Islet of Langerhans (tissue), 1 donor: ENCODE data around the gene JPT2.

Experiments used
- FAIRE-seq: peaks from one replicate; lab custom pipeline; 2011; peaks lifted over from hg19 to GRCh38; lab: Jason Lieb, UNC

Gene JPT2

GRCh38 chr16:1677942-1678499 lies at the start of gene JPT2:
JPT2 (plus strand) TSS chr16:1678279; CDS start chr16:1678313, 34 bp downstream.
- FAIRE-seq, result no peak

GRCh38 chr16:1630450-1631213 lies 47.4 kb upstream of the JPT2 start:
- FAIRE-seq, result no peak

GRCh38 chr16:1631230-1631629 lies 46.8 kb upstream of the JPT2 start:
- no peak for FAIRE-seq

GRCh38 chr16:1631931-1632637 lies 46.0 kb upstream of the JPT2 start:
- no peak for FAIRE-seq

GRCh38 chr16:1632638-1632970 lies 45.5 kb upstream of the JPT2 start:
- FAIRE-seq, result no peak

GRCh38 chr16:1633310-1633709 lies 44.8 kb upstream of the JPT2 start:
- no peak for FAIRE-seq

- FAIRE-seq, result no peak
These were observed 43.5 kb upstream of the JPT2 start for GRCh38 chr16:1634541-1634940.

GRCh38 chr16:1635070-1635469 lies 43.0 kb upstream of the JPT2 start:
- FAIRE-seq, result no peak

- FAIRE-seq, result no peak
These were observed 40.6 kb upstream of the JPT2 start for GRCh38 chr16:1637526-1637925.

- FAIRE-seq, result no peak
These were observed 39.3 kb upstream of the JPT2 start for GRCh38 chr16:1638757-1639156.

- FAIRE-seq, result no peak
These were observed 38.8 kb upstream of the JPT2 start for GRCh38 chr16:1639282-1639681.

- FAIRE-seq, result no peak
These were observed 38.2 kb upstream of the JPT2 start for GRCh38 chr16:1639860-1640259.

- FAIRE-seq, result no peak
These were observed 37.7 kb upstream of the JPT2 start for GRCh38 chr16:1640261-1640941.

- FAIRE-seq, result no peak
These were observed 36.8 kb upstream of the JPT2 start for GRCh38 chr16:1641261-1641660.

GRCh38 chr16:1642148-1642547 lies 35.9 kb upstream of the JPT2 start:
- no peak for FAIRE-seq

GRCh38 chr16:1642753-1643152 lies 35.3 kb upstream of the JPT2 start:
- no peak for FAIRE-seq

GRCh38 chr16:1643521-1643920 lies 34.6 kb upstream of the JPT2 start:
- FAIRE-seq, result no peak

GRCh38 chr16:1645914-1646525 lies 32.1 kb upstream of the JPT2 start:
- FAIRE-seq, result no peak

- FAIRE-seq, result no peak
These were observed 30.2 kb upstream of the JPT2 start for GRCh38 chr16:1647856-1648255.

GRCh38 chr16:1650131-1650530 lies 27.9 kb upstream of the JPT2 start:
- FAIRE-seq, result no peak

GRCh38 chr16:1651094-1651973 lies 26.7 kb upstream of the JPT2 start:
- no peak for FAIRE-seq

- no peak for FAIRE-seq
These were observed 26.1 kb upstream of the JPT2 start for GRCh38 chr16:1651974-1652312.
